ENCODE data around the gene DCD. TPM values are rescaled to one million over a fixed set of nuclear protein-coding genes. Genes with fewer than 3 reads are reported as not detected.

The DCD gene
- total and polyA plus RNA-seq, 9 donors: not detected

- WGBS (ENCODE audit: insufficient coverage): 86% methylated on average over 1 of the region's 2 CpGs
- Histone ChIP-seq H3K36me3 (ENCODE audit: control insufficient read depth, insufficient read depth, low read length) (no peaks in the 10 kb centered on the region), H3K9me3 (replicated peaks; ENCODE audit: control insufficient read depth, low read depth, low read length) (no peaks in the 10 kb centered on the region), H3K4me3 (ENCODE audit: low read length) (no peak overlapping the region), H3K27ac (ENCODE audit: low read length) (no peak overlapping the region), H3K4me1 (ENCODE audit: control insufficient read depth, insufficient read depth, low read length) (no peaks in the 10 kb centered on the region), H3K27me3 (ENCODE audit: control insufficient read depth, insufficient read depth, low read length) (peaks cover 3% of the 10 kb centered on the region)
- no peak for DNase-seq
Observed at GRCh38 chr12:54608769-54609168, 39.4 kb downstream of the DCD start.

- Histone ChIP-seq H3K36me3 (ENCODE audit: control insufficient read depth, insufficient read depth, low read length) (no peaks in the 10 kb centered on the region), H3K27ac (ENCODE audit: low read length) (no peak overlapping the region), H3K27me3 (ENCODE audit: control insufficient read depth, insufficient read depth, low read length) (peaks cover 3% of the 10 kb centered on the region), H3K4me3 (ENCODE audit: low read length) (no peak overlapping the region), H3K9me3 (replicated peaks; ENCODE audit: control insufficient read depth, low read depth, low read length) (no peaks in the 10 kb centered on the region), H3K4me1 (ENCODE audit: control insufficient read depth, insufficient read depth, low read length) (no peaks in the 10 kb centered on the region)
- no peak for DNase-seq
- WGBS (ENCODE audit: insufficient coverage): 51% methylated on average over 2 of the region's 6 CpGs
Observed at GRCh38 chr12:54608156-54608555, 40.0 kb downstream of the DCD start.

- no peak for DNase-seq
- Histone ChIP-seq H3K27ac (ENCODE audit: low read length) (no peak overlapping the region), H3K4me3 (ENCODE audit: low read length) (no peak overlapping the region), H3K4me1 (ENCODE audit: control insufficient read depth, insufficient read depth, low read length) (no peaks in the 10 kb centered on the region), H3K27me3 (ENCODE audit: control insufficient read depth, insufficient read depth, low read length) (peaks cover 3% of the 10 kb centered on the region), H3K9me3 (replicated peaks; ENCODE audit: control insufficient read depth, low read depth, low read length) (no peaks in the 10 kb centered on the region), H3K36me3 (ENCODE audit: control insufficient read depth, insufficient read depth, low read length) (no peaks in the 10 kb centered on the region)
- 40% methylated on average over 1 of the region's 4 CpGs for WGBS (ENCODE audit: insufficient coverage)
Observed at GRCh38 chr12:54606556-54606955, 41.6 kb downstream of the DCD start.

- Histone ChIP-seq H3K4me1 (ENCODE audit: control insufficient read depth, insufficient read depth, low read length) (no peaks in the 10 kb centered on the region), H3K27me3 (ENCODE audit: control insufficient read depth, insufficient read depth, low read length) (peaks cover 3% of the 10 kb centered on the region), H3K4me3 (ENCODE audit: low read length) (no peak overlapping the region), H3K36me3 (ENCODE audit: control insufficient read depth, insufficient read depth, low read length) (no peaks in the 10 kb centered on the region), H3K27ac (ENCODE audit: low read length) (no peak overlapping the region), H3K9me3 (replicated peaks; ENCODE audit: control insufficient read depth, low read depth, low read length) (no peaks in the 10 kb centered on the region)
- 86% methylated on average over 1 of the region's 6 CpGs for WGBS (ENCODE audit: insufficient coverage)
- no peak for DNase-seq
Observed at GRCh38 chr12:54605138-54605970, 42.8 kb downstream of the DCD start.

- no peaks in the 10 kb centered on the region for H3K27me3 ChIP-seq (ENCODE audit: control insufficient read depth, insufficient read depth, low read length)
- no peaks in the 10 kb centered on the region for H3K4me1 ChIP-seq (ENCODE audit: control insufficient read depth, insufficient read depth, low read length)
- no peak overlapping the region for H3K4me3 ChIP-seq (ENCODE audit: low read length)
- H3K27ac ChIP-seq (ENCODE audit: low read length): no peak overlapping the region
- H3K36me3 ChIP-seq (ENCODE audit: control insufficient read depth, insufficient read depth, low read length): no peaks in the 10 kb centered on the region
- H3K9me3 ChIP-seq (replicated peaks; ENCODE audit: control insufficient read depth, low read depth, low read length): no peaks in the 10 kb centered on the region
- WGBS (ENCODE audit: insufficient coverage): 67% methylated on average over 1 of the region's 4 CpGs
- no peak for DNase-seq
Observed at GRCh38 chr12:54604436-54604835, 43.7 kb downstream of the DCD start.

GRCh38 chr12:54603872-54604271, 44.3 kb downstream of the DCD start:
- DNase-seq: no peak
- Histone ChIP-seq H3K27ac (ENCODE audit: low read length) (no peak overlapping the region), H3K27me3 (ENCODE audit: control insufficient read depth, insufficient read depth, low read length) (no peaks in the 10 kb centered on the region), H3K4me1 (ENCODE audit: control insufficient read depth, insufficient read depth, low read length) (no peaks in the 10 kb centered on the region), H3K4me3 (ENCODE audit: low read length) (no peak overlapping the region), H3K36me3 (ENCODE audit: control insufficient read depth, insufficient read depth, low read length) (no peaks in the 10 kb centered on the region), H3K9me3 (replicated peaks; ENCODE audit: control insufficient read depth, low read depth, low read length) (no peaks in the 10 kb centered on the region)
- WGBS (ENCODE audit: insufficient coverage): 88% methylated on average over 2 of the region's 5 CpGs

GRCh38 chr12:54603173-54603814, 44.9 kb downstream of the DCD start:
- Histone ChIP-seq H3K36me3 (ENCODE audit: control insufficient read depth, insufficient read depth, low read length) (no peaks in the 10 kb centered on the region), H3K27ac (ENCODE audit: low read length) (no peak overlapping the region), H3K27me3 (ENCODE audit: control insufficient read depth, insufficient read depth, low read length) (no peaks in the 10 kb centered on the region), H3K4me3 (ENCODE audit: low read length) (no peak overlapping the region), H3K9me3 (replicated peaks; ENCODE audit: control insufficient read depth, low read depth, low read length) (no peaks in the 10 kb centered on the region), H3K4me1 (ENCODE audit: control insufficient read depth, insufficient read depth, low read length) (no peaks in the 10 kb centered on the region)
- 0% methylated on average over 4 of the region's 8 CpGs for WGBS (ENCODE audit: insufficient coverage)
- peak; percentile 78 for DNase-seq

GRCh38 chr12:54602661-54603060, 45.5 kb downstream of the DCD start:
- WGBS (ENCODE audit: insufficient coverage): 0% methylated on average over 1 of the region's 2 CpGs
- Histone ChIP-seq H3K4me1 (ENCODE audit: control insufficient read depth, insufficient read depth, low read length) (no peaks in the 10 kb centered on the region), H3K9me3 (replicated peaks; ENCODE audit: control insufficient read depth, low read depth, low read length) (no peaks in the 10 kb centered on the region), H3K4me3 (ENCODE audit: low read length) (no peak overlapping the region), H3K27me3 (ENCODE audit: control insufficient read depth, insufficient read depth, low read length) (no peaks in the 10 kb centered on the region), H3K27ac (ENCODE audit: low read length) (no peak overlapping the region), H3K36me3 (ENCODE audit: control insufficient read depth, insufficient read depth, low read length) (no peaks in the 10 kb centered on the region)
- no peak for DNase-seq

- no peaks in the 10 kb centered on the region for H3K4me1 ChIP-seq (ENCODE audit: control insufficient read depth, insufficient read depth, low read length)
- H3K9me3 ChIP-seq (replicated peaks; ENCODE audit: control insufficient read depth, low read depth, low read length): no peaks in the 10 kb centered on the region
- 38% methylated on average over 4 of the region's 4 CpGs for WGBS (ENCODE audit: insufficient coverage)
- DNase-seq: no peak
- H3K27me3 ChIP-seq (ENCODE audit: control insufficient read depth, insufficient read depth, low read length): no peaks in the 10 kb centered on the region
- H3K36me3 ChIP-seq (ENCODE audit: control insufficient read depth, insufficient read depth, low read length): no peaks in the 10 kb centered on the region
- no peak overlapping the region for H3K4me3 ChIP-seq (ENCODE audit: low read length)
- H3K27ac ChIP-seq (ENCODE audit: low read length): no peak overlapping the region
Observed at GRCh38 chr12:54601841-54602240, 46.3 kb downstream of the DCD start.

GRCh38 chr12:54598970-54599369, 49.2 kb downstream of the DCD start:
- no peak overlapping the region for H3K4me3 ChIP-seq (ENCODE audit: low read length)
- WGBS (ENCODE audit: insufficient coverage): 69% methylated on average over 5 of the region's 5 CpGs

More at GRCh38 chr12:54598970-54599369, 49.2 kb downstream of the DCD start:
- H3K27ac ChIP-seq (ENCODE audit: low read length): no peak overlapping the region
- H3K4me1 ChIP-seq (ENCODE audit: control insufficient read depth, insufficient read depth, low read length): no peaks in the 10 kb centered on the region
- DNase-seq: no peak
- no peaks in the 10 kb centered on the region for H3K27me3 ChIP-seq (ENCODE audit: control insufficient read depth, insufficient read depth, low read length)
- no peaks in the 10 kb centered on the region for H3K36me3 ChIP-seq (ENCODE audit: control insufficient read depth, insufficient read depth, low read length)
- H3K9me3 ChIP-seq (replicated peaks; ENCODE audit: control insufficient read depth, low read depth, low read length): no peaks in the 10 kb centered on the region

Data from muscle of leg (tissue), 11 donors.